Esophagus muscularis mucosa (tissue), 3 donors: Measurements from ENCODE around the gene SLC7A1.

Source experiments
- POLR2A ChIP-seq: fragments of 450-650 bp; IDR thresholded peaks from one replicate; pipeline ENCODE4 v1.6.1; 2017; ENCODE audit warnings: antibody characterized with exemption, moderate library complexity, mild to moderate bottlenecking, low read depth
- TF ChIP-seq, protein P1 (sequence below), 3 experiments: fragments of 200-600 bp in 2 of 3; fragments of 450-650 bp in 1 of 3; sonication (generic) in 2 of 3; IDR thresholded peaks; one replicate each; pipeline ENCODE4 v1.5.1; 2017 to 2019; ENCODE audit warnings: antibody characterized with exemption in 3 of 3, mild to moderate bottlenecking in 2 of 3, moderate library complexity in 1 of 3

DNA sequence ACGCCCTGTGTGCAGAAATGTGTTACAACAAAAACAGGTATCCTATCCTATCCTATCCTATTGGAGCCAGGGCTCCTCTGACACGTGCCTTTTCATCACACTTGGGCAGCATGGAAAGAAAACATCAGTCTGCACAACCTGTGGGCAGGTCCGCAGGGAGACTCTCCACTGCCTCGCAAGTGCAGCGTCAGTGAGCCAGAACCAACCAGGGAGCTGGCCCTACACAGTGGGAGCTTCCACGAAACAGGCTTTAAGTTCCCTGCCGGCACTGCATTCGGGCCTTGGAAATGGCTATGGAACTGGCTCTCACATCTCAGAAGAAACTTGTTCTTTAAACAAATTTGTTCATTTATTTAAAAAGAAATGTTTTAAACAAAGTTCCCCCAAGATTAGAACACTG is 49.5 kb downstream of the SLC7A1 start:
- no peak for TF ChIP-seq POLR2A
- TF ChIP-seq, protein P1, sequence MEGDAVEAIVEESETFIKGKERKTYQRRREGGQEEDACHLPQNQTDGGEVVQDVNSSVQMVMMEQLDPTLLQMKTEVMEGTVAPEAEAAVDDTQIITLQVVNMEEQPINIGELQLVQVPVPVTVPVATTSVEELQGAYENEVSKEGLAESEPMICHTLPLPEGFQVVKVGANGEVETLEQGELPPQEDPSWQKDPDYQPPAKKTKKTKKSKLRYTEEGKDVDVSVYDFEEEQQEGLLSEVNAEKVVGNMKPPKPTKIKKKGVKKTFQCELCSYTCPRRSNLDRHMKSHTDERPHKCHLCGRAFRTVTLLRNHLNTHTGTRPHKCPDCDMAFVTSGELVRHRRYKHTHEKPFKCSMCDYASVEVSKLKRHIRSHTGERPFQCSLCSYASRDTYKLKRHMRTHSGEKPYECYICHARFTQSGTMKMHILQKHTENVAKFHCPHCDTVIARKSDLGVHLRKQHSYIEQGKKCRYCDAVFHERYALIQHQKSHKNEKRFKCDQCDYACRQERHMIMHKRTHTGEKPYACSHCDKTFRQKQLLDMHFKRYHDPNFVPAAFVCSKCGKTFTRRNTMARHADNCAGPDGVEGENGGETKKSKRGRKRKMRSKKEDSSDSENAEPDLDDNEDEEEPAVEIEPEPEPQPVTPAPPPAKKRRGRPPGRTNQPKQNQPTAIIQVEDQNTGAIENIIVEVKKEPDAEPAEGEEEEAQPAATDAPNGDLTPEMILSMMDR (IDR thresholded peaks at IDR 0.05): no peak
